ENCODE data around the gene RETREG3.

- TF ChIP-seq CTCF (IDR thresholded peaks at IDR 0.05; ENCODE audit: low read depth, low read length, poor library complexity, severe bottlenecking), result no peak
- TF ChIP-seq EZH2phosphoT487 (IDR thresholded peaks at IDR 0.05; ENCODE audit: borderline replicate concordance, low read length), result no peak
Measured at GRCh38 chr17:42553161-42553818, 55.9 kb downstream of the RETREG3 start.
